ENCODE data around the gene CELA2A. TPM values are rescaled to one million over a fixed set of nuclear protein-coding genes. Genes with fewer than 3 reads are reported as not detected.

Gene CELA2A
- total RNA-seq, 3 donors from 2014 or later (not counting 1 experiment from before 2014, with no cell fraction given), result not detected

DNA sequence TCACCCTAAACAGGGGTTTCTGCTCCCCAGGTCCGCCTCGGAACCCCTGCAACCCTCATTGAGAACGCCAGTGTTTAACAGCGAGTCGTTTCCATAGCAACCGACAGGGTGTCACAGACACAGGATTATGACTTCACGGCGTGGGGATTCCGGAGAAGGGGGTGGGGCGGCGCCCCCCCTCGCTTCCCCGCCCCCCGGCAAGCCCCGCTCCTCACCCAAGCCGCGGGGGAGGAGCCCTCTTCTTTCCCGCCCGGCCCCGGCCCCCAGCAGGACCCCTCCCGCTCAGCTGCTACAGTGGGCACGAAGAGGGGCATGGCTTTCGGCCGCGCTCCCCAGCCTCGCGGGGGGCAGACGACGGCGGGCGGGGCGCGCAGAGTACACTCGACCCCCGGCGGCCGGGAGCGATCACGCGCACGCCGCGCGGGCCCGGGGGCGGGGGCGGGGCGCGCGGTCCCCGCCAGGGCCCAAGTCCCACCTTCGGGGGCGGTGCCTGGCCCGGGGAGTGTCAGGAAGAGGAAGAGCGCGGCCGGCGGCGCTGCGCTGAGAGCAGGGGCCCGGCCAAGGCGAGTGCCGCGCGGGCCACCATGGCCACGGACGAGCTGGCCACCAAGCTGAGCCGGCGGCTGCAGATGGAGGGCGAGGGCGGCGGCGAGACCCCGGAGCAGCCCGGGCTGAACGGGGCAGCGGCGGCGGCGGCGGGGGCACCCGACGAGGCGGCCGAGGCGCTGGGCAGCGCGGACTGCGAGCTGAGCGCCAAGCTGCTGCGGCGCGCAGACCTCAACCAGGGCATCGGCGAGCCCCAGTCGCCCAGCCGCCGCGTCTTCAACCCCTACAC lies 46.9 kb upstream of the CELA2A start, which contains the start of gene EFHD2:
TSS of gene EFHD2 (plus strand) at position 501 of the 835 bp plus-strand sequence. CDS start at position 585, 84 bp downstream.
- peaks cover 76 to 85% of the 10 kb centered on the region in 2 donors for H3K4me1 Mint-ChIP-seq
- under 1% methylated on average over 99 of the region's 99 CpGs for WGBS (ENCODE audit: insufficient coverage)
- intact Hi-C loops (cut with micrococcal nuclease), result loop anchor here (1.0 to 5.0 kb wide), 3 partner anchors 63 to 161 kb away; partner anchors contain the start of gene DNAJC16

GRCh38 chr1:15410223-15410883 lies 46.2 kb upstream of the CELA2A start:
- Histone ChIP-seq H3K27ac (ENCODE audit: low read length) (peak overlapping the region; percentile 99), H3K9me3 (ENCODE audit: control insufficient read depth, insufficient read depth, low read length) (no peaks in the 10 kb centered on the region), H3K27me3 (ENCODE audit: control insufficient read depth, insufficient read depth, low read length) (no peaks in the 10 kb centered on the region), H3K4me1 (ENCODE audit: control insufficient read depth, insufficient read depth, low read length) (peaks cover 81% of the 10 kb centered on the region), H3K36me3 (ENCODE audit: control insufficient read depth, insufficient read depth, low read length) (peaks cover 30% of the 10 kb centered on the region), H3K4me3 (ENCODE audit: low read length) (peak overlapping the region; percentile 97)
- DNase-seq (peak; percentile 45 to 56), ATAC-seq (no peak)
- under 1% methylated on average over 53 of the region's 53 CpGs for WGBS (ENCODE audit: insufficient coverage)
- Mint-ChIP-seq H3K36me3 (no peaks in the 10 kb centered on the region), H3K4me3 (peak overlapping the region; percentile 97), H3K27me3 (ENCODE audit: low read depth in 2 of 2) (no peaks in the 10 kb centered on the region), H3K9me3 (no peaks in the 10 kb centered on the region), H3K4me1 (peaks cover 79 to 87% of the 10 kb centered on the region in 2 donors), H3K27ac (peak overlapping the region; percentile 93 to 100)
- intact Hi-C loops (cut with micrococcal nuclease), result loop anchor here (2.0 kb wide), 1 partner anchor 162 kb away; no protein-coding TSS in a partner anchor
- TF ChIP-seq, protein P1, sequence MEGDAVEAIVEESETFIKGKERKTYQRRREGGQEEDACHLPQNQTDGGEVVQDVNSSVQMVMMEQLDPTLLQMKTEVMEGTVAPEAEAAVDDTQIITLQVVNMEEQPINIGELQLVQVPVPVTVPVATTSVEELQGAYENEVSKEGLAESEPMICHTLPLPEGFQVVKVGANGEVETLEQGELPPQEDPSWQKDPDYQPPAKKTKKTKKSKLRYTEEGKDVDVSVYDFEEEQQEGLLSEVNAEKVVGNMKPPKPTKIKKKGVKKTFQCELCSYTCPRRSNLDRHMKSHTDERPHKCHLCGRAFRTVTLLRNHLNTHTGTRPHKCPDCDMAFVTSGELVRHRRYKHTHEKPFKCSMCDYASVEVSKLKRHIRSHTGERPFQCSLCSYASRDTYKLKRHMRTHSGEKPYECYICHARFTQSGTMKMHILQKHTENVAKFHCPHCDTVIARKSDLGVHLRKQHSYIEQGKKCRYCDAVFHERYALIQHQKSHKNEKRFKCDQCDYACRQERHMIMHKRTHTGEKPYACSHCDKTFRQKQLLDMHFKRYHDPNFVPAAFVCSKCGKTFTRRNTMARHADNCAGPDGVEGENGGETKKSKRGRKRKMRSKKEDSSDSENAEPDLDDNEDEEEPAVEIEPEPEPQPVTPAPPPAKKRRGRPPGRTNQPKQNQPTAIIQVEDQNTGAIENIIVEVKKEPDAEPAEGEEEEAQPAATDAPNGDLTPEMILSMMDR (IDR thresholded peaks at IDR 0.05), result no peak

More for the DNA sequence above, 46.9 kb upstream of the CELA2A start, which contains the start of gene EFHD2:
- Histone ChIP-seq H3K36me3 (ENCODE audit: control insufficient read depth, insufficient read depth, low read length) (peaks cover 23% of the 10 kb centered on the region), H3K27ac (ENCODE audit: low read length) (peak within 1 kb of the TSS; percentile 99), H3K4me1 (ENCODE audit: control insufficient read depth, insufficient read depth, low read length) (peaks cover 81% of the 10 kb centered on the region), H3K4me3 (ENCODE audit: low read length) (peak within 1 kb of the TSS; percentile 97), H3K27me3 (ENCODE audit: control insufficient read depth, insufficient read depth, low read length) (no peaks in the 10 kb centered on the region), H3K9me3 (ENCODE audit: control insufficient read depth, insufficient read depth, low read length) (no peaks in the 10 kb centered on the region)
- Mint-ChIP-seq H3K4me3 (peak within 1 kb of the TSS; percentile 97), H3K36me3 (no peaks in the 10 kb centered on the region), H3K27ac (peak within 1 kb of the TSS; percentile 93 to 100), H3K27me3 (ENCODE audit: low read depth in 2 of 2) (no peaks in the 10 kb centered on the region), H3K9me3 (no peaks in the 10 kb centered on the region)
- peak; percentile 93 to 99 for DNase-seq
- TF ChIP-seq, protein P1 (IDR thresholded peaks at IDR 0.05), result no peak
- peak; percentile 47 to 79 (median 66) for ATAC-seq

GRCh38 chr1:15410884-15411245 lies 45.7 kb upstream of the CELA2A start:
- intact Hi-C loops (cut with micrococcal nuclease), result loop anchor here (1.0 to 2.0 kb wide), 2 partner anchors 162 to 345 kb away; no protein-coding TSS in a partner anchor
- peaks cover 79 to 87% of the 10 kb centered on the region in 2 donors for H3K4me1 Mint-ChIP-seq
- H3K4me1 ChIP-seq (ENCODE audit: control insufficient read depth, insufficient read depth, low read length), result peaks cover 81% of the 10 kb centered on the region
- H3K27ac ChIP-seq (ENCODE audit: low read length), result peak overlapping the region; percentile 99
- no peaks in the 10 kb centered on the region for H3K9me3 Mint-ChIP-seq
- no peaks in the 10 kb centered on the region for H3K9me3 ChIP-seq (ENCODE audit: control insufficient read depth, insufficient read depth, low read length)
- H3K27me3 ChIP-seq (ENCODE audit: control insufficient read depth, insufficient read depth, low read length), result no peaks in the 10 kb centered on the region
- peaks cover 35% of the 10 kb centered on the region for H3K36me3 ChIP-seq (ENCODE audit: control insufficient read depth, insufficient read depth, low read length)
- H3K27ac Mint-ChIP-seq, result peak overlapping the region; percentile 93 to 100
- H3K4me3 Mint-ChIP-seq, result peak overlapping the region; percentile 97
- peak in 1 of 2 donors; percentile 37 for DNase-seq
- H3K36me3 Mint-ChIP-seq, result no peaks in the 10 kb centered on the region
- TF ChIP-seq, protein P1 (IDR thresholded peaks at IDR 0.05), result no peak
- peak overlapping the region; percentile 97 for H3K4me3 ChIP-seq (ENCODE audit: low read length)
- WGBS (ENCODE audit: insufficient coverage), result 1% methylated on average over 11 of the region's 11 CpGs
- no peaks in the 10 kb centered on the region for H3K27me3 Mint-ChIP-seq (ENCODE audit: low read depth in 2 of 2)
- ATAC-seq, result no peak
